ENCODE measurements around the gene BHMT2. TPM values are rescaled to one million over a fixed set of nuclear protein-coding genes. Genes with fewer than 3 reads are reported as not detected.

Gene BHMT2
- total RNA-seq, 1 donor from 2014 or later, result not detected

DNA sequence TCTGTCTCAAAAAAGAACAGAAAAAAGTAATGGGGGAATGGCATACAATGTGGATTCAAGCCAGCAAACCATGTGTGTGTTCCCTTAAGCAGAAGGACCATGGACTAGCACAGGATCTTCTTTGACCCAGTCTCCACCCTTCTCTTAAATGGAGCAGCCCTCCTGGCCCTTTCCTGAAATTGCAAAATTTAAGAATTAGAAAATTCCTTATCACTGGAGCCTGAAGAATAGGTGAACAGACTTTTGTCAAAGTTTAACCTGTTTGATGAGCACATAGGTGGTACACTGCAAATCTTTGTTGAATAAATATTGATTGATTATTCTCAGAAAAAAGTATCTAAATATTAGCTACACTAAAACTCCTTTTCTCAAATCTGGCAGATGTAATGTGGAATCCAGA is 12.7 kb upstream of the BHMT2 start:
- Mint-ChIP-seq H3K27me3 (ENCODE audit: low read depth, unreplicated experiment) (no peaks in the 10 kb centered on the region), H3K4me3 (ENCODE audit: unreplicated experiment) (no peak overlapping the region), H3K36me3 (ENCODE audit: low read depth, unreplicated experiment) (no peaks in the 10 kb centered on the region), H3K4me1 (ENCODE audit: low read depth, unreplicated experiment) (no peaks in the 10 kb centered on the region), H3K9me3 (ENCODE audit: unreplicated experiment) (peaks cover 5% of the 10 kb centered on the region), H3K27ac (ENCODE audit: unreplicated experiment) (no peak overlapping the region)
- DNase-seq (ENCODE audit: low read depth) (no peak), FAIRE-seq (no peak)
- no peaks in the 10 kb centered on the region for H3K9me3 ChIP-seq (ENCODE audit: insufficient read depth, low read depth, low read length)
- H3K4me2 ChIP-seq (ENCODE audit: low read length), result no peak overlapping the region
- H3K27me3 ChIP-seq (ENCODE audit: insufficient read depth, low read length), result no peaks in the 10 kb centered on the region
- H2AFZ ChIP-seq (ENCODE audit: low read depth, low read length), result no peak overlapping the region
- H3K9ac ChIP-seq (ENCODE audit: low read length), result no peak overlapping the region
- TF ChIP-seq, protein P1, sequence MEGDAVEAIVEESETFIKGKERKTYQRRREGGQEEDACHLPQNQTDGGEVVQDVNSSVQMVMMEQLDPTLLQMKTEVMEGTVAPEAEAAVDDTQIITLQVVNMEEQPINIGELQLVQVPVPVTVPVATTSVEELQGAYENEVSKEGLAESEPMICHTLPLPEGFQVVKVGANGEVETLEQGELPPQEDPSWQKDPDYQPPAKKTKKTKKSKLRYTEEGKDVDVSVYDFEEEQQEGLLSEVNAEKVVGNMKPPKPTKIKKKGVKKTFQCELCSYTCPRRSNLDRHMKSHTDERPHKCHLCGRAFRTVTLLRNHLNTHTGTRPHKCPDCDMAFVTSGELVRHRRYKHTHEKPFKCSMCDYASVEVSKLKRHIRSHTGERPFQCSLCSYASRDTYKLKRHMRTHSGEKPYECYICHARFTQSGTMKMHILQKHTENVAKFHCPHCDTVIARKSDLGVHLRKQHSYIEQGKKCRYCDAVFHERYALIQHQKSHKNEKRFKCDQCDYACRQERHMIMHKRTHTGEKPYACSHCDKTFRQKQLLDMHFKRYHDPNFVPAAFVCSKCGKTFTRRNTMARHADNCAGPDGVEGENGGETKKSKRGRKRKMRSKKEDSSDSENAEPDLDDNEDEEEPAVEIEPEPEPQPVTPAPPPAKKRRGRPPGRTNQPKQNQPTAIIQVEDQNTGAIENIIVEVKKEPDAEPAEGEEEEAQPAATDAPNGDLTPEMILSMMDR (IDR thresholded peaks at IDR 0.05; ENCODE audit: insufficient read depth, low read depth, low read length), result no peak
- no peak for TF ChIP-seq EZH2 (IDR thresholded peaks at IDR 0.05; ENCODE audit: insufficient read depth, low read length)
- no peak overlapping the region for H3K27ac ChIP-seq (ENCODE audit: low read depth, low read length)
- H3K79me2 ChIP-seq (ENCODE audit: insufficient read depth, low read length), result no peaks in the 10 kb centered on the region
- H3K36me3 ChIP-seq (ENCODE audit: insufficient read depth, low read length), result no peaks in the 10 kb centered on the region
- no peak overlapping the region for H3K4me3 ChIP-seq (ENCODE audit: insufficient read depth, low read depth, low read length)
- H3K4me1 ChIP-seq (ENCODE audit: insufficient read depth, low read length), result no peaks in the 10 kb centered on the region
- H4K20me1 ChIP-seq (ENCODE audit: insufficient read depth, low read length), result no peaks in the 10 kb centered on the region

DNA sequence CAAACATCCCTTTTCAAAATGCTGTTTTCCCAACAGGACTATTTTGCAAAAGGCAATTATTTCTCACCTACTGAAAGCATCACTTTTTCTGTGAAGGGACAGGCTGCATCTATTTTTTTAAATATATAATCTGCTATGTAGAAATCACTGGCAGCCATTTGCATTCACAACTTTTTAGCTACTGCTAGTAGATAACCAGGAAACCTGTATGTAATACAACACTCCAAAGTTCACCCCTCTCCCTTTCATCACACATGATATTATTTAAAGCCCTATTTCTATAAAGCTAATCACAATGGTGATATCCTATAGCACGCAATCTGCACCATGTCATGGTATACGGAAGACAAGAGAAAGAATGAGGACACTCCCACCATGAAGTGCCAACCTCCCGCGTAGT is 9.9 kb upstream of the BHMT2 start:
- H3K4me3 ChIP-seq (ENCODE audit: insufficient read depth, low read depth, low read length), result no peak overlapping the region
- TF ChIP-seq EZH2 (IDR thresholded peaks at IDR 0.05; ENCODE audit: insufficient read depth, low read length), result no peak
- TF ChIP-seq, protein P1 (IDR thresholded peaks at IDR 0.05; ENCODE audit: insufficient read depth, low read depth, low read length), result no peak
- no peaks in the 10 kb centered on the region for H3K79me2 ChIP-seq (ENCODE audit: insufficient read depth, low read length)
- no peak overlapping the region for H3K4me2 ChIP-seq (ENCODE audit: low read length)
- H3K27ac Mint-ChIP-seq (ENCODE audit: unreplicated experiment), result no peak overlapping the region
- no peak overlapping the region for H3K27ac ChIP-seq (ENCODE audit: low read depth, low read length)
- no peak for FAIRE-seq
- no peaks in the 10 kb centered on the region for H3K27me3 ChIP-seq (ENCODE audit: insufficient read depth, low read length)
- no peaks in the 10 kb centered on the region for H3K36me3 ChIP-seq (ENCODE audit: insufficient read depth, low read length)
- no peaks in the 10 kb centered on the region for H3K36me3 Mint-ChIP-seq (ENCODE audit: low read depth, unreplicated experiment)
- H2AFZ ChIP-seq (ENCODE audit: low read depth, low read length), result no peak overlapping the region
- no peak for DNase-seq (ENCODE audit: low read depth)
- no peaks in the 10 kb centered on the region for H3K4me1 Mint-ChIP-seq (ENCODE audit: low read depth, unreplicated experiment)
- no peak overlapping the region for H3K9ac ChIP-seq (ENCODE audit: low read length)
- no peaks in the 10 kb centered on the region for H3K9me3 Mint-ChIP-seq (ENCODE audit: unreplicated experiment)
- H3K4me1 ChIP-seq (ENCODE audit: insufficient read depth, low read length), result no peaks in the 10 kb centered on the region
- H3K4me3 Mint-ChIP-seq (ENCODE audit: unreplicated experiment), result no peak overlapping the region
- no peaks in the 10 kb centered on the region for H3K27me3 Mint-ChIP-seq (ENCODE audit: low read depth, unreplicated experiment)
- H4K20me1 ChIP-seq (ENCODE audit: insufficient read depth, low read length), result no peaks in the 10 kb centered on the region
- H3K9me3 ChIP-seq (ENCODE audit: insufficient read depth, low read depth, low read length), result no peaks in the 10 kb centered on the region

GRCh38 chr5:79062436-79062835 is 7.1 kb upstream of the BHMT2 start:
- no peaks in the 10 kb centered on the region for H3K79me2 ChIP-seq (ENCODE audit: insufficient read depth, low read length)
- H3K4me1 Mint-ChIP-seq (ENCODE audit: low read depth, unreplicated experiment), result no peaks in the 10 kb centered on the region
- no peak for FAIRE-seq
- H3K4me2 ChIP-seq (ENCODE audit: low read length), result no peak overlapping the region
- no peaks in the 10 kb centered on the region for H4K20me1 ChIP-seq (ENCODE audit: insufficient read depth, low read length)
- no peaks in the 10 kb centered on the region for H3K4me1 ChIP-seq (ENCODE audit: insufficient read depth, low read length)
- DNase-seq (ENCODE audit: low read depth), result no peak
- H3K27ac Mint-ChIP-seq (ENCODE audit: unreplicated experiment), result no peak overlapping the region
- no peaks in the 10 kb centered on the region for H3K27me3 Mint-ChIP-seq (ENCODE audit: low read depth, unreplicated experiment)
- H3K36me3 Mint-ChIP-seq (ENCODE audit: low read depth, unreplicated experiment), result no peaks in the 10 kb centered on the region
- TF ChIP-seq EZH2 (IDR thresholded peaks at IDR 0.05; ENCODE audit: insufficient read depth, low read length), result no peak
- TF ChIP-seq, protein P1 (IDR thresholded peaks at IDR 0.05; ENCODE audit: insufficient read depth, low read depth, low read length), result no peak
- no peaks in the 10 kb centered on the region for H3K9me3 Mint-ChIP-seq (ENCODE audit: unreplicated experiment)
- H3K9ac ChIP-seq (ENCODE audit: low read length), result no peak overlapping the region
- no peak overlapping the region for H3K4me3 Mint-ChIP-seq (ENCODE audit: unreplicated experiment)
- no peaks in the 10 kb centered on the region for H3K9me3 ChIP-seq (ENCODE audit: insufficient read depth, low read depth, low read length)
- H3K4me3 ChIP-seq (ENCODE audit: insufficient read depth, low read depth, low read length), result no peak overlapping the region
- no peak overlapping the region for H2AFZ ChIP-seq (ENCODE audit: low read depth, low read length)
- no peak overlapping the region for H3K27ac ChIP-seq (ENCODE audit: low read depth, low read length)
- H3K27me3 ChIP-seq (ENCODE audit: insufficient read depth, low read length), result no peaks in the 10 kb centered on the region
- H3K36me3 ChIP-seq (ENCODE audit: insufficient read depth, low read length), result no peaks in the 10 kb centered on the region

Data from astrocyte (in vitro differentiated cells and primary cell).